Hepatocyte (in vitro differentiated cells): ENCODE results near the gene SMOC1. TPM values are rescaled to one million over a fixed set of nuclear protein-coding genes. Genes with fewer than 3 reads are reported as not detected.

ENCODE experiments used
- DNase-seq: peaks from one replicate; pipeline ENCODE4 v3.0.0-alpha.2; 2016; ENCODE audit warnings: low spot score
- H2AFZ ChIP-seq: fragments of 200-600 bp; sonication (generic); 2 replicates; pipeline ENCODE4 v1.6.0; 2016; ENCODE audit warnings: antibody characterized with exemption, mild to moderate bottlenecking
- H3K27ac ChIP-seq: fragments of 200-600 bp; sonication (generic); 2 replicates; pipeline ENCODE4 v1.5.1; 2016; ENCODE audit warnings: mild to moderate bottlenecking
- H3K27me3 ChIP-seq: fragments of 200-600 bp; sonication (generic); 2 replicates; pipeline ENCODE4 v1.6.1; 2016
- H3K36me3 ChIP-seq: fragments of 200-600 bp; sonication (generic); replicated peaks from 2 replicates; pipeline ENCODE4 v1.5.1; 2016; ENCODE audit warnings: low read depth; ENCODE audit not compliant: insufficient read depth
- H3K4me1 ChIP-seq: fragments of 200-600 bp; sonication (generic); 2 replicates; pipeline ENCODE4 v1.5.1; 2016; ENCODE audit warnings: mild to moderate bottlenecking, moderate library complexity; ENCODE audit not compliant: insufficient read depth
- H3K4me2 ChIP-seq: fragments of 200-600 bp; sonication (generic); 2 replicates; pipeline ENCODE4 v1.6.0; 2016
- H3K4me3 ChIP-seq: fragments of 200-600 bp; sonication (generic); 2 replicates; pipeline ENCODE4 v1.5.1; 2016; ENCODE audit warnings: mild to moderate bottlenecking
- H3K79me2 ChIP-seq: fragments of 200-600 bp; sonication (generic); 2 replicates; pipeline ENCODE4 v1.6.0; 2017; ENCODE audit warnings: mild to moderate bottlenecking
- H3K9me2 ChIP-seq: fragments of 200-600 bp; sonication (generic); replicated peaks from 2 replicates; pipeline ENCODE4 v1.6.0; 2017; ENCODE audit warnings: mild to moderate bottlenecking; ENCODE audit not compliant: insufficient read depth
- H3K9me3 ChIP-seq: fragments of 200-600 bp; sonication (generic); 2 replicates; pipeline ENCODE4 v1.5.1; 2016; ENCODE audit warnings: low read depth, mild to moderate bottlenecking
- H4K20me1 ChIP-seq: fragments of 200-600 bp; sonication (generic); 2 replicates; pipeline ENCODE4 v1.6.0; 2016; ENCODE audit warnings: mild to moderate bottlenecking; ENCODE audit not compliant: insufficient read depth, poor library complexity, severe bottlenecking
- CTCF ChIP-seq: fragments of 200-600 bp; sonication (generic); IDR thresholded peaks from 2 replicates; pipeline ENCODE4 v1.5.1; 2016; ENCODE audit warnings: antibody characterized with exemption, mild to moderate bottlenecking; ENCODE audit not compliant: poor library complexity
- EZH2 ChIP-seq: fragments of 200-600 bp; sonication (generic); IDR thresholded peaks from 2 replicates; pipeline ENCODE4 v1.6.1; 2016; ENCODE audit warnings: antibody characterized with exemption, mild to moderate bottlenecking, borderline replicate concordance
- EZH2phosphoT487 ChIP-seq: fragments of 200-600 bp; sonication (generic); IDR thresholded peaks from one replicate; pipeline ENCODE4 v1.6.1; 2018; ENCODE audit warnings: antibody characterized with exemption, mild to moderate bottlenecking, low read depth, moderate library complexity; ENCODE audit not compliant: unreplicated experiment, severe bottlenecking
- WGBS: methylation state at CpG from one replicate; pipeline ENCODE4 v1.1.6; 2016; ENCODE audit warnings: low lambda C conversion rate; ENCODE audit errors: missing lambda C conversion rate; 5-methylcytosine and 5-hydroxymethylcytosine counted together
- polyA plus RNA-seq: library from polyadenylated mRNA; unstranded; fragments of >200 nt; fragmentation: Nextera tagmentation; extraction: Ambion mirVana; gene quantifications from 2 replicates; pipeline ENCODE4 v1.2.1, GENCODE V29; 2016
- total RNA-seq: library from RNA; depleted of rRNA; stranded (reverse); fragments of >200 nt; gene quantifications from 2 replicates; pipeline ENCODE4 v1.2.3, GENCODE V29; 2014

The SMOC1 gene
- total and polyA plus RNA-seq, 2 experiments from 2014 or later = 2.1 to 6.2 TPM

GRCh38 chr14:69921052-69921451 is 41.8 kb downstream of the SMOC1 start:
- H3K27ac ChIP-seq = no peak overlapping the region
- no peak overlapping the region for H2AFZ ChIP-seq
- H3K4me3 ChIP-seq = no peak overlapping the region
- H3K4me2 ChIP-seq = no peak overlapping the region
- H3K27me3 ChIP-seq = no peaks in the 10 kb centered on the region
- H3K4me1 ChIP-seq = no peaks in the 10 kb centered on the region
- WGBS = 93% methylated on average over 9 of the region's 9 CpGs
- no peaks in the 10 kb centered on the region for H3K9me3 ChIP-seq
- H4K20me1 ChIP-seq = no peaks in the 10 kb centered on the region
- H3K9me2 ChIP-seq = no peaks in the 10 kb centered on the region
- H3K36me3 ChIP-seq = no peaks in the 10 kb centered on the region
- DNase-seq = peak; percentile 24
- no peaks in the 10 kb centered on the region for H3K79me2 ChIP-seq
- TF ChIP-seq EZH2 = no peak
- no peak for TF ChIP-seq CTCF
- TF ChIP-seq EZH2phosphoT487 = no peak

GRCh38 chr14:69922198-69922597 is 43.0 kb downstream of the SMOC1 start:
- H3K9me2 ChIP-seq = no peaks in the 10 kb centered on the region
- no peak overlapping the region for H2AFZ ChIP-seq
- H3K27me3 ChIP-seq = no peaks in the 10 kb centered on the region
- TF ChIP-seq CTCF = no peak
- H3K4me3 ChIP-seq = no peak overlapping the region
- H3K4me1 ChIP-seq = no peaks in the 10 kb centered on the region
- DNase-seq = no peak
- no peaks in the 10 kb centered on the region for H3K36me3 ChIP-seq
- H3K79me2 ChIP-seq = no peaks in the 10 kb centered on the region
- no peak overlapping the region for H3K27ac ChIP-seq
- 85% methylated on average over 6 of the region's 6 CpGs for WGBS
- H4K20me1 ChIP-seq = no peaks in the 10 kb centered on the region
- H3K4me2 ChIP-seq = no peak overlapping the region
- H3K9me3 ChIP-seq = no peaks in the 10 kb centered on the region

GRCh38 chr14:69924201-69924600 is 45.0 kb downstream of the SMOC1 start:
- TF ChIP-seq EZH2phosphoT487 (no peak), EZH2 (no peak), CTCF (no peak)
- Histone ChIP-seq H3K4me1 (peaks cover 10% of the 10 kb centered on the region), H4K20me1 (no peaks in the 10 kb centered on the region), H3K27ac (no peak overlapping the region), H3K27me3 (no peaks in the 10 kb centered on the region), H3K4me2 (no peak overlapping the region), H2AFZ (no peak overlapping the region), H3K4me3 (no peak overlapping the region), H3K79me2 (no peaks in the 10 kb centered on the region), H3K9me3 (no peaks in the 10 kb centered on the region), H3K36me3 (no peaks in the 10 kb centered on the region), H3K9me2 (no peaks in the 10 kb centered on the region)
- WGBS = 81% methylated on average over 5 of the region's 5 CpGs
- no peak for DNase-seq

- Histone ChIP-seq H3K4me2 (peak overlapping the region; percentile 38), H2AFZ (no peak overlapping the region), H3K9me2 (no peaks in the 10 kb centered on the region), H3K9me3 (no peaks in the 10 kb centered on the region), H3K27me3 (no peaks in the 10 kb centered on the region), H3K4me3 (no peak overlapping the region), H3K27ac (no peak overlapping the region), H3K79me2 (no peaks in the 10 kb centered on the region), H4K20me1 (no peaks in the 10 kb centered on the region), H3K4me1 (peaks cover 10% of the 10 kb centered on the region), H3K36me3 (no peaks in the 10 kb centered on the region)
- peak; percentile 40 for DNase-seq
- TF ChIP-seq CTCF (no peak), EZH2 (no peak), EZH2phosphoT487 (no peak)
- 38% methylated on average over 6 of the region's 6 CpGs for WGBS
Measured at GRCh38 chr14:69928111-69928523, 48.9 kb downstream of the SMOC1 start.
